MCF 10A (cell line): ENCODE measurements around the gene P2RX1. TPM values are rescaled to one million over a fixed set of nuclear protein-coding genes. Genes with fewer than 3 reads are reported as not detected.

Source experiments
- BruUV-seq: library from RNA; stranded (reverse); fragments of 400-500 nt; replicated peaks from 2 replicates; lab custom pipeline; 2021; lab: Mats Ljungman, UMichigan
- CTCF ChIA-PET: fragments of 300-600 bp; sonication (Branson Sonifier 250); formaldehyde crosslinking; extraction: SDS; loops from one replicate; lab custom pipeline; 2021; ENCODE audit warnings: antibody characterized with exemption, inconsistent platforms; lab: Yijun Ruan, JAX
- POLR2A ChIA-PET: fragments of 300-600, 350-650 bp; sonication (Branson Sonifier 250); formaldehyde crosslinking; extraction: SDS; loops from one replicate; lab custom pipeline; 2020; ENCODE audit warnings: antibody characterized with exemption, inconsistent platforms; lab: Yijun Ruan, JAX
- DNase-seq: peaks from one replicate; pipeline ENCODE4 v3.0.0-alpha.2; 2018; ENCODE audit not compliant: unreplicated experiment
- H3K27ac Mint-ChIP-seq: one replicate; pipeline ENCODE4 v1.8.0; 2022; ENCODE audit warnings: mild to moderate bottlenecking, low read depth, mixed read lengths; ENCODE audit not compliant: unreplicated experiment
- H3K27me3 Mint-ChIP-seq: one replicate; pipeline ENCODE4 v1.8.0; 2022; ENCODE audit warnings: mixed read lengths; ENCODE audit not compliant: insufficient read depth, unreplicated experiment
- H3K36me3 Mint-ChIP-seq: one replicate; pipeline ENCODE4 v1.8.0; 2022; ENCODE audit warnings: mild to moderate bottlenecking, moderate library complexity, mixed read lengths; ENCODE audit not compliant: insufficient read depth, unreplicated experiment
- H3K4me1 Mint-ChIP-seq: one replicate; pipeline ENCODE4 v1.8.0; 2022; ENCODE audit warnings: mixed read lengths; ENCODE audit not compliant: insufficient read depth, unreplicated experiment
- H3K4me3 Mint-ChIP-seq: one replicate; pipeline ENCODE4 v1.8.0; 2022; ENCODE audit warnings: mild to moderate bottlenecking, moderate library complexity, mixed read lengths; ENCODE audit not compliant: unreplicated experiment
- H3K9me3 Mint-ChIP-seq: one replicate; pipeline ENCODE4 v1.8.0; 2022; ENCODE audit warnings: mixed read lengths; ENCODE audit not compliant: unreplicated experiment
- intact Hi-C: fragments of 100-400 bp; cut with micrococcal nuclease; formaldehyde crosslinking; loops from 2 replicates; pipeline ENCODE4 v1.14.1; 2022
- total RNA-seq: library from RNA; stranded (reverse); gene quantifications from 2 replicates; pipeline ENCODE4 v1.2.3, GENCODE V29; 2022
- TF ChIP-seq, protein P1 (sequence below): fragments of 200-600 bp; IDR thresholded peaks from one replicate; pipeline ENCODE4 v1.8.0; 2022; ENCODE audit warnings: antibody characterized with exemption, mild to moderate bottlenecking; ENCODE audit not compliant: unreplicated experiment

P2RX1 gene
- total RNA-seq, 1 experiment from 2014 or later = not detected

DNA sequence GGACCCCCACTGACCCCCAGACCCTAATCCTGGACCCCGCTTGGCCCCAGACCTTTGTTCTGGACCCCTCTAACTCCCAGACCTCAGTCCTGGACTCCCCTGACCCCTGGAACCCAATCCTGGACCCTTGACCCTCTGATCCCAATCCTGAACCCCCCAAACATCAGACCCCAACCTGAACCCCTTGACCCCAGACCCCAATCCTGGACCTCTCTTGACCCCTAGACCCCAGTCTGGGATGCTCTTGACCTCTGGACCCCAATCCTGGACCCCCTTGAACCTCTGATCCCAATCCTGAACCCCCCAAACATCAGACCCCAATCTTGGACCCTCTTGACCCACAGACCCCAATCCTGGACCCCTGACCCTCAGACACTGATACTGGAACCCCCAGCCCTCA lies 13.5 kb upstream of the P2RX1 start:
- intact Hi-C loops = no loop called here
- CTCF ChIA-PET = no interaction called here

DNA sequence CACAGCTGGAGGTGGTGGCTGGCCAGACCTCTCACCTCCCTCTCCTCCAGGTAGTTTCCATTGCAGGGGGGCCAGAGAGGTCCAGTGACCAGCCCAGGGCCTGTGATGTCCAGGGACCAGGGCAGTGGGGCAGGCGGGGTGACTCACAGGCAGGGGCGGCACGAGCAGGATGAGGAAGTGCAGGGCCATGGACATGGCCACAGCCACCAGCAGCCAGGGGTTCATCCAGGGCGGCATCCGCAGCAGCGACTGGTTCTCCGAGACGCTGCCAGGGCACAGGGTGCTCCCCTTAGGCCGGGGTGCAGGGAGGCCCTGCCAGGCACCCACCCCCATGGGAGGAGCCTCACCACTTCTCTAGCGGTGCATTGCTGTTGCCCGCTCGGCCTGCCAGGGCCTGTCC lies 12.9 kb upstream of the P2RX1 start:
- intact Hi-C loops = no loop called here
- Mint-ChIP-seq H3K27ac (no peak overlapping the region), H3K9me3 (no peaks in the 10 kb centered on the region), H3K27me3 (peaks cover 15% of the 10 kb centered on the region), H3K4me1 (no peaks in the 10 kb centered on the region), H3K36me3 (no peaks in the 10 kb centered on the region), H3K4me3 (no peak overlapping the region)
- DNase-seq = no peak
- BruUV-seq = no TSS peak
- TF ChIP-seq, protein P1, sequence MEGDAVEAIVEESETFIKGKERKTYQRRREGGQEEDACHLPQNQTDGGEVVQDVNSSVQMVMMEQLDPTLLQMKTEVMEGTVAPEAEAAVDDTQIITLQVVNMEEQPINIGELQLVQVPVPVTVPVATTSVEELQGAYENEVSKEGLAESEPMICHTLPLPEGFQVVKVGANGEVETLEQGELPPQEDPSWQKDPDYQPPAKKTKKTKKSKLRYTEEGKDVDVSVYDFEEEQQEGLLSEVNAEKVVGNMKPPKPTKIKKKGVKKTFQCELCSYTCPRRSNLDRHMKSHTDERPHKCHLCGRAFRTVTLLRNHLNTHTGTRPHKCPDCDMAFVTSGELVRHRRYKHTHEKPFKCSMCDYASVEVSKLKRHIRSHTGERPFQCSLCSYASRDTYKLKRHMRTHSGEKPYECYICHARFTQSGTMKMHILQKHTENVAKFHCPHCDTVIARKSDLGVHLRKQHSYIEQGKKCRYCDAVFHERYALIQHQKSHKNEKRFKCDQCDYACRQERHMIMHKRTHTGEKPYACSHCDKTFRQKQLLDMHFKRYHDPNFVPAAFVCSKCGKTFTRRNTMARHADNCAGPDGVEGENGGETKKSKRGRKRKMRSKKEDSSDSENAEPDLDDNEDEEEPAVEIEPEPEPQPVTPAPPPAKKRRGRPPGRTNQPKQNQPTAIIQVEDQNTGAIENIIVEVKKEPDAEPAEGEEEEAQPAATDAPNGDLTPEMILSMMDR = no peak
- CTCF ChIA-PET = interaction anchor here (0.6 kb wide), 1 partner anchor 21 kb away, joined by 4 read pairs; no protein-coding TSS in a partner anchor
- POLR2A ChIA-PET = no interaction called here

More for the DNA sequence above, 13.5 kb upstream of the P2RX1 start:
- TF ChIP-seq, protein P1 = no peak
- no peaks in the 10 kb centered on the region for H3K36me3 Mint-ChIP-seq
- no peak overlapping the region for H3K4me3 Mint-ChIP-seq
- no peaks in the 10 kb centered on the region for H3K9me3 Mint-ChIP-seq
- H3K27me3 Mint-ChIP-seq = peaks cover 14% of the 10 kb centered on the region
- no peak overlapping the region for H3K27ac Mint-ChIP-seq
- H3K4me1 Mint-ChIP-seq = no peaks in the 10 kb centered on the region
- DNase-seq = no peak
- no TSS peak for BruUV-seq
- POLR2A ChIA-PET = no interaction called here

DNA sequence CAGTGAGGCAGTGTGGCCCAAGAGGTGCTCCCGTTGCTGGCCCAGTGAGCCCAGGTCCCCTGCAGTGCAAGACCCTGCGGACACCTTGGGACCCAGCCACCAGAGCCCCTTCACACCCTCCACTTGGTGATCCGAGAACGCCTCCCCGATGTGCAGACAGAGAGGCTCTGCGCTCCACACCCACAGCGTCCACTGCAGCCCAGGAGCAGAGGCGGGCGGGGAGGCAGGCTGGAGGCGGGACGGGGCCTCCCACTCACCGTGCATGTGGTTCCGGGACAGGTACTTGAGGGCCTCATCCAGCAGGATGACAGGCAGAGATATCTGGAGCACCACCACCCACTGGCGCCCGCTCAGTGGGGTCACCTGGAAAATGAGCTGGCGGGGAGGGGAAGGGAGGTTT lies 12.1 kb upstream of the P2RX1 start:
- H3K9me3 Mint-ChIP-seq = no peaks in the 10 kb centered on the region
- intact Hi-C loops = no loop called here
- no TSS peak for BruUV-seq
- peaks cover 15% of the 10 kb centered on the region for H3K27me3 Mint-ChIP-seq
- H3K4me1 Mint-ChIP-seq = no peaks in the 10 kb centered on the region
- no peaks in the 10 kb centered on the region for H3K36me3 Mint-ChIP-seq
- TF ChIP-seq, protein P1 = no peak
- no peak for DNase-seq
- ChIA-PET POLR2A (no interaction called here), CTCF (interaction anchor here (0.6 kb wide), 1 partner anchor 21 kb away, joined by 4 read pairs; no protein-coding TSS in a partner anchor)
- no peak overlapping the region for H3K27ac Mint-ChIP-seq
- H3K4me3 Mint-ChIP-seq = no peak overlapping the region

DNA sequence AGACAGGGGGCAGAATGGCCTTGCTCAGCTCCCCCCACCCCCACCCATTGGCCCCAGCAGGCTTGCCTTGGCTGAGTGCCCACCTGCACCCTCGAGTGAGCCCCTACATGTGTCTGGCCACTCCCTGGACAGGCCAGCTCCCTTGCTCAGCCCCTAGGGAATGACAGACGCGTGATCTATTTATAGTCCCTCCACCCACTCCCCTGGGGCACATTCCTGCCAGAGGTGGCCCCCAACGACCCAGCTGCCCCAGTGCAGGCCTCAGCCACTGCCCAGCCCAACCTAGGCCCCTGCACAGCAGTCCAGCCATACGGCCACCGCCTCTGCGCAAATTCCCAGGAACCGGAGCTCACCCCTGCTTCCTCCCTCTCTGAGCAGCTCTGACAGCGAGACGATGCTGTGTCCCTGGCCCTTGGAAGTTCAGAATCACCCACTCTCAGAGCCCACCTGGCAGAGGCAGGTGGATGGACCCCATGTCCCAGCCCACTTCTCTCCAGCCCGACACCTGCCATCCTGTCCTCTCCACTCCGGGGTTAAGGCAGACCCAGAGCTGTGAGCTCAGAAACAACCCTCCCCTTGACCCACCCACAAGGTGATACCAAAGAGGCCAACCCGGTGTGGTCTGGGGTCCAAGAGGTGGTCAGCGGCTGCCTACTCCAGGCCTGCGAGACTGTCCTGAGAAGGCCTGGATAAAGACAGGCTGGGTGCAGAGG lies 11.5 kb upstream of the P2RX1 start:
- Mint-ChIP-seq H3K4me1 (no peaks in the 10 kb centered on the region), H3K9me3 (no peaks in the 10 kb centered on the region), H3K36me3 (no peaks in the 10 kb centered on the region), H3K27ac (no peak overlapping the region), H3K27me3 (peaks cover 15% of the 10 kb centered on the region), H3K4me3 (no peak overlapping the region)
- CTCF ChIA-PET = interaction anchor here (0.5 to 1.3 kb wide), 2 partner anchors 14 to 76 kb away, joined by 3 read pairs; no protein-coding TSS in a partner anchor
- intact Hi-C loops = no loop called here
- DNase-seq = no peak
- TF ChIP-seq, protein P1 = no peak
- POLR2A ChIA-PET = no interaction called here
- no TSS peak for BruUV-seq
